GM19035 (cell line): ENCODE measurements around the gene COL8A2.

ENCODE experiments used
- ATAC-seq: cut with Tn5 transposase; IDR thresholded peaks from one replicate; pipeline ENCODE4 v1.9.1; 2021; ENCODE audit not compliant: unreplicated experiment

COL8A2 gene

DNA sequence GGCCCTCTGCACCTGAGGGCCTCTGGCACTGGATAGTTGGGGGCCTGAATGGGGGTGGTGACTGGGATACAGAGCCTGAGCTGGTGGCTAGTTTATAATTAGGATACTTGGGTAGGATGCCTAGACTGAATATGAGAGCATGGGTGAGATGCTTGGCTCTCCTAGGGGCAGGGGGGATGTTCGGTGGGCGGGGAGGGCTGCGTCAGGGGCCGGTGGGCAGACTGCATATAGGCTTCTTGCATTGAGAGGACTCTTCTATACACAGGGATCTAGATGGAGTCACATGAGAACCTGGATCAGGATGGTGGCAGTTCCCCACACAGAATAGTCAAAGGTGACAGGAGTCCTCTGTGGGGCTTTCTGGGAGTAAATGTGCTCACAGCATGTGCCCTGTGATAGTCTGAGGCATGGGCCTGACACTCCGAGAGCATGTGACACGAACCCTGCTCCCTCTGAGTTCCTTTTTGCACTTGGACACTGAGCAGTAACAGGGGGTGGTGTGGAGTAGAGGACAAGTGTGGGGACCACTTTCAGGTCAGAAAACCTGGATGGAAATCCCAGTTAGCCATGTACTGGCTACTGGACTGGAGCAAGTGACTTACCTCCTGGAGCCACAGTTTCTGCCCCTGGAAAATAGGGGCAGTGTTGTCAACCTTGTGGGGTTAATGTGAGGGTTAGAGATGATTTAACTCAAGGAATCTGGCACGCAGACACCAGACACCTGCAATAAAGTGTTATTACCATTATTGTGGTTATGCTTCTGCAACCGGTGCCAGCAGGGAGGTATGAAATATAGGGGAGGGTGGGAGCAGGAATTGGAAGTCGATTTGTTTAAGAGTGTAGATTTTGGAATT, 33.2 kb upstream of the COL8A2 start:
- no peak for ATAC-seq

GRCh38 chr1:36157115-36157903, 32.3 kb upstream of the COL8A2 start:
- ATAC-seq, result no peak

- ATAC-seq, result peak; percentile 22
Measured at GRCh38 chr1:36156329-36157114, 31.5 kb upstream of the COL8A2 start.

DNA sequence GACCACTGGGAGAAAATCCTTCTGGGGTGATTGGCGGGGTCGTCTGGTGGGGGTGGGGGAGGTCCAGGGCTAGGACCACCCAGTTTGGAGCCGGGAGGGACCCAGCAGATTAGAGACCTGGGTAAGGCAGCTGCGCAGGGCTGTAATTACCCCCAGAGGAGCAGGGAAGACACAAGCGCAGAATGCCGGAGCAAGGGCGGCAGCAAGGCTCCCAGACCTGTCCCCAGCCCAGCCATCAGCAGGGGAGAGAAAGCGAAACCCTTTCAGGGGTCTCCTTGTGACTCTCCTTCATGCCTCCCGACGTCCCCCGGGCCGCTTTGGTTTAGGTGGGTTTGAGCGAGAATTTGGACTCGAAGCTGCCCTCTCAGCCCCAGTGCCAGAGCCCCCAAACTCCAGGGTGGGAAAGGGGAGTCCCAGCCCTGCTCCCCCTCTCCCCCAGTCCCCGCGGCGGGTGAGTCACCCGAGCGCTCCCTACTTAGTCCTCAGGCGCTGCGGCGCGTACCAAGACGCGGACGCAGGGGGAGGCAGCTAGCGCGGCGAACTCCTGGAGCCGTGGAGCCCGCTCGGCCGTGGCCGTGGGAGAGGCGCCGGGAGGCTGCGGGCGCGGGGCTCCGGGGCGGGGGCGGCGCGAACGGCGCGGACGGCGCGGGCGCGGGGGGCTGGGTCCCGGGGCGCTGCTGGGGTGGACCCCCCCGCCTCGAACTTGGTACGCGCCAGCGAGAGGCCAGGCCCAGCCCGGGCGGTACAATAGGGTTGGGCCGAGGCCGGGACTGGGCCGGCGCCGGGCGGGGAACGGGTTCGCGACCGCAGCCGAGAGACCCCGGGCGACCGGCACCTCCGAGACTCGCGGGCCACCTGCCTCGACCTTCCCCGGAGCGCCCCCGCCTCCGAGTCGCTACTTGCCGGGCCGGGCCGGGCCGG, 30.6 kb upstream of the COL8A2 start, which contains the start of gene MAP7D1:
TSS of gene MAP7D1 (plus strand) at position 753 of the 921 bp plus-strand sequence. CDS start 258 bp downstream, outside the sequence.
- peak; percentile 54 for ATAC-seq

DNA sequence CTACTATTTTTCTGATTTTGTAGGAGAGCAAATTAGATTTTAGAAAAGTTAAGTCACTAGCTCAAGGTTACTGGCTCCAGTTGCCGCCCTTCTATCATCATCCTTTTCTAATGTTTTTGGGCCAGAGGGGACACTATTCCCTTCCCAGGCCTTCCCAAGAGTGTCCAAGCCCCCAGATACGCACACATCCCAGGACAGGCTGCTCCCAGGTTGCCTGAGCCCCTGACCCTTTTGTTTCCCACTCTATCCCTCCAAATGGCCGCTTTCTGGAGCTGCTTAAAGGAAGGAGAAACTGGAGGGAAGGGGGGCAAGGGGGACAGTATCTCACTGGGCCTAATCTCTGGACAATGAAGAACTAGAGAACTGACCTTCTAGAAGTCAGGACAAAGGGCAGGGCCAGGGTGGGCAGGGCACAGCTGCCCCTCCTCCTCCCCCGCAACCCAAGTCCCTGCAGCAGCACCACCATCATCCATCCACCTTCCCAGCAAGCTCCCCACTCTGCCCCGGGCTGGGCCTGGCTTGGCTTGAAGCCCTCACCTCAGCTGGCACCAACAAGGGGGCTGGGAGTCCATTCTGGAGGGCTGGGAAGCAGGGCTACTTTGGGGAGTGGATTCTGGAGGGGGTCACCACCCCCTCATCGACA, 29.9 kb upstream of the COL8A2 start:
- ATAC-seq, result no peak

DNA sequence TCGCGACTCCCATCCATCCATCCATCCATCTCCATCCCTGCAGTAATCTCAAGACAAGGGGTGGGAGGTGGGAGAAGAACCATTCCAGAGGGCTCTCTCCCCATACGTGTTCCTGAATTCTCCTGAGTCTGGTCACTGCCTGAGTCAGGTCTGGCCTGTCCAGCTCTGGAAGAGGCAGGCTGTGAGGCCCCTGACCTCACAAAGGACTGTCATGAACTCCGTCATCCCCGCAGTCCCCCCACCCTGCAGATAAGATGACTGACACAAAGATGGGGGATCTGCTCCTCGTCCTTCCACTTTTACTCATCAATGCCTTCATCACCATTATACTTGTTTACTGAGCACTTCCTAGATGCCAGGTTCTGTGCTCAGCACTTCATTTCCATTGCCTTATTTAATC, 29.3 kb upstream of the COL8A2 start:
- no peak for ATAC-seq

DNA sequence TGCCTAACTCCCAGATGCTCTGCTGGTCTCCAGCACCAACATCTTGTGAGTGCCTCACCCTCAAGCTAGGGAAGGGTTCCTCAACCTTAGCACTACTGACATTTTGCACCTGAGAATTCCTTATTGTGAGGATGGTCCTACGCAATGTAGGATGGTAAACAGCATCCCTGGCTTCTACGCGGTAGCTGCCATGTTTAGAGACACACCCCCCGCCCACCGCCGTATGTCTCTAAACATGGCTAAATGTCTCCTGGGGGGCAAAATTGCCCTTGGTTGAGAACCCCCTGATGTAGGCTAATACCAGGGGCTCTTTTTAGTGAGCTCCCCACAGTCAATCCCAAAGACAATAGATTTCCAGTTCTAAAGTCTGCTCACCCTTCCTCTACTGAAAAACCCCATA, 28.5 kb upstream of the COL8A2 start:
- ATAC-seq, result no peak

GRCh38 chr1:36151845-36152203, 26.8 kb upstream of the COL8A2 start:
- no peak for ATAC-seq

- no peak for ATAC-seq
Measured at GRCh38 chr1:36151134-36151844, 26.3 kb upstream of the COL8A2 start.

- peak; percentile 49 for ATAC-seq
Measured at GRCh38 chr1:36150296-36151133, 25.5 kb upstream of the COL8A2 start.

DNA sequence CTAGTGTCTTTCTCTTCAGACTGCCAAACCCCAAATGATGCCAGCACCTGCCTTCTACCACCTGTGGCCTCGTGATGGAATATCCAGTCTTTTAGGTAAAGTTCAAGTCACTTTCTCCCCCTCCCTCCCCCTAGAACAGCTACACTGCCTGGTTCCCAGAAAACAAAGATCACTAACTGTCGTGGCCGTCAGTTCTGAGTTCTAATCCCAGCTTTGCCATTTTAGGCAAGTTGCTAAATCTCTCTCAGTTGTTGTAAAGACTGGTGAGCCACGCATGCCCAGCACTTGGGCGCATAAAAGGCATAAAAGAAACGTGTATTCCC, 24.9 kb upstream of the COL8A2 start:
- no peak for ATAC-seq

- ATAC-seq, result peak; percentile 88
Measured at GRCh38 chr1:36149237-36149972, 24.4 kb upstream of the COL8A2 start, which contains the start of gene TRAPPC3. TSS of gene TRAPPC3 (minus strand) at chr1:36149486. CDS start at chr1:36149378, 108 bp downstream.

- ATAC-seq, result no peak
Measured at GRCh38 chr1:36148821-36149236, 23.8 kb upstream of the COL8A2 start.

- ATAC-seq, result no peak
Measured at GRCh38 chr1:36144413-36144812, 19.4 kb upstream of the COL8A2 start.

- ATAC-seq, result no peak
Measured at GRCh38 chr1:36143424-36143823, 18.4 kb upstream of the COL8A2 start.

GRCh38 chr1:36142121-36142520, 17.1 kb upstream of the COL8A2 start:
- ATAC-seq, result no peak

GRCh38 chr1:36139521-36139920, 14.5 kb upstream of the COL8A2 start:
- no peak for ATAC-seq

GRCh38 chr1:36137776-36138175, 12.8 kb upstream of the COL8A2 start:
- no peak for ATAC-seq
